PFSK-1 (cell line): Measurements from ENCODE around the gene RAD1.

Experiments
- POLR2AphosphoS5 ChIP-seq: IDR thresholded peaks from 2 replicates; pipeline ENCODE4 v1.6.1; 2012; ENCODE audit warnings: low read depth, mild to moderate bottlenecking, control low read depth, low read length, moderate library complexity
- SIN3A ChIP-seq: IDR thresholded peaks from 2 replicates; pipeline ENCODE4 v1.6.1; 2012; ENCODE audit warnings: mild to moderate bottlenecking, low read length, moderate library complexity, borderline replicate concordance; ENCODE audit not compliant: insufficient read depth
- TAF1 ChIP-seq: IDR thresholded peaks from 2 replicates; pipeline ENCODE4 v1.6.1; 2012; ENCODE audit warnings: low read length, control low read depth, borderline replicate concordance; ENCODE audit not compliant: insufficient read depth
- TF ChIP-seq, protein P1 (sequence below), 2 experiments: IDR thresholded peaks; 2 replicates each; pipeline versions ENCODE4 v1.6.1 to v1.8.0; 2011 to 2012; ENCODE audit warnings: low read depth in 2 of 2, low read length in 2 of 2, control low read depth in 1 of 2, inconsistent platforms in 1 of 2, mild to moderate bottlenecking in 1 of 2, moderate library complexity in 1 of 2; ENCODE audit not compliant: insufficient read depth in 1 of 2

DNA sequence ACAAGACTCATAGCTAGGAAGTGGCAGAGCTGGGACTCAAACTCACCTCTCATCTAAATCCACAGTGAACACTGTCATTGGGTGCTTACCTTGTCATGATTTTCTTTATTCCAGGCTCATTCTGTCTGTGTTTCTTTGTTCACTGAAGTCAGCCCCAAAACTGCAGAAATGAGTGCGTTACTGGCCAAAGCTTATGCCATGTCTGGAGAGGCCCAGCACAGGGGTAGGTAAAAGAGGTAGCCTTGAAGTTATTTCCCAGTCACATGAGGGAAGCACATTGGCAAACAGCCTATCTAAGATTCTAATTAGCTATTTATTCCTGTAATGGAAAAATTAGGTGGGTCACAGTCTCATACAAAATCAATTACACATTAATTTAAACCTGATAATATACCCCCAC, 46.5 kb downstream of the RAD1 start:
- TF ChIP-seq POLR2AphosphoS5 (no peak), SIN3A (no peak), TAF1 (no peak)
- TF ChIP-seq, protein P1, sequence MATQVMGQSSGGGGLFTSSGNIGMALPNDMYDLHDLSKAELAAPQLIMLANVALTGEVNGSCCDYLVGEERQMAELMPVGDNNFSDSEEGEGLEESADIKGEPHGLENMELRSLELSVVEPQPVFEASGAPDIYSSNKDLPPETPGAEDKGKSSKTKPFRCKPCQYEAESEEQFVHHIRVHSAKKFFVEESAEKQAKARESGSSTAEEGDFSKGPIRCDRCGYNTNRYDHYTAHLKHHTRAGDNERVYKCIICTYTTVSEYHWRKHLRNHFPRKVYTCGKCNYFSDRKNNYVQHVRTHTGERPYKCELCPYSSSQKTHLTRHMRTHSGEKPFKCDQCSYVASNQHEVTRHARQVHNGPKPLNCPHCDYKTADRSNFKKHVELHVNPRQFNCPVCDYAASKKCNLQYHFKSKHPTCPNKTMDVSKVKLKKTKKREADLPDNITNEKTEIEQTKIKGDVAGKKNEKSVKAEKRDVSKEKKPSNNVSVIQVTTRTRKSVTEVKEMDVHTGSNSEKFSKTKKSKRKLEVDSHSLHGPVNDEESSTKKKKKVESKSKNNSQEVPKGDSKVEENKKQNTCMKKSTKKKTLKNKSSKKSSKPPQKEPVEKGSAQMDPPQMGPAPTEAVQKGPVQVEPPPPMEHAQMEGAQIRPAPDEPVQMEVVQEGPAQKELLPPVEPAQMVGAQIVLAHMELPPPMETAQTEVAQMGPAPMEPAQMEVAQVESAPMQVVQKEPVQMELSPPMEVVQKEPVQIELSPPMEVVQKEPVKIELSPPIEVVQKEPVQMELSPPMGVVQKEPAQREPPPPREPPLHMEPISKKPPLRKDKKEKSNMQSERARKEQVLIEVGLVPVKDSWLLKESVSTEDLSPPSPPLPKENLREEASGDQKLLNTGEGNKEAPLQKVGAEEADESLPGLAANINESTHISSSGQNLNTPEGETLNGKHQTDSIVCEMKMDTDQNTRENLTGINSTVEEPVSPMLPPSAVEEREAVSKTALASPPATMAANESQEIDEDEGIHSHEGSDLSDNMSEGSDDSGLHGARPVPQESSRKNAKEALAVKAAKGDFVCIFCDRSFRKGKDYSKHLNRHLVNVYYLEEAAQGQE (IDR thresholded peaks at IDR 0.05; ENCODE audit: insufficient read depth in 1 of 2, low read depth in 2 of 2, low read length in 2 of 2), result no peak
